Inflammatory macrophage treated with lipopolysaccharide for 1 hour (primary cell): ENCODE results near the gene FGF22.
"Not testable (repeated sequence)": the region's sequence is repeated elsewhere in the genome, so short reads cannot be mapped to it uniquely, and the experiment has no call there.

ENCODE experiments used
- DNase-seq, 2 donors: peaks; one replicate each; pipeline ENCODE4 v3.0.0-alpha.2; 2020 to 2022

Gene FGF22

DNA sequence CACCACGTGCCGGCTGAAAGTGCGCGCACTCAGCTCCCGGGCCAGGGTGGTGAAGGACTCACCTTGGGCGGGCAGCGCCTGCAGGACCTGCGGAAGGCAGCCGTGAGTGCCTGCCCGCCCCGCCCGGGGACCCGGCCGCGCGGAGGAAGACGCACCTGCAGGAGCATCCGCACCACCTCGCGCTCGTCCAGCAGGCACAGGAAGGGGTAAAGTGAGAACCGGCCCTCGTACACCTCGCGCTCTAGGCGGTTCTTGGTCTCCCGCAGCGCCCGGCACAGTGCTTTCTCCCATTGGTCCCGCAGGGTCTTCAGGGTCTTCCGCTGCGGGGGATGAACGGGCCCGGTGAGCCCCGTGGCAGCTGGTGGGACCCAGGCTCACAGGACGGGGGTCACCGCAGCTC, 17.0 kb upstream of the FGF22 start:
- no peak for DNase-seq

DNA sequence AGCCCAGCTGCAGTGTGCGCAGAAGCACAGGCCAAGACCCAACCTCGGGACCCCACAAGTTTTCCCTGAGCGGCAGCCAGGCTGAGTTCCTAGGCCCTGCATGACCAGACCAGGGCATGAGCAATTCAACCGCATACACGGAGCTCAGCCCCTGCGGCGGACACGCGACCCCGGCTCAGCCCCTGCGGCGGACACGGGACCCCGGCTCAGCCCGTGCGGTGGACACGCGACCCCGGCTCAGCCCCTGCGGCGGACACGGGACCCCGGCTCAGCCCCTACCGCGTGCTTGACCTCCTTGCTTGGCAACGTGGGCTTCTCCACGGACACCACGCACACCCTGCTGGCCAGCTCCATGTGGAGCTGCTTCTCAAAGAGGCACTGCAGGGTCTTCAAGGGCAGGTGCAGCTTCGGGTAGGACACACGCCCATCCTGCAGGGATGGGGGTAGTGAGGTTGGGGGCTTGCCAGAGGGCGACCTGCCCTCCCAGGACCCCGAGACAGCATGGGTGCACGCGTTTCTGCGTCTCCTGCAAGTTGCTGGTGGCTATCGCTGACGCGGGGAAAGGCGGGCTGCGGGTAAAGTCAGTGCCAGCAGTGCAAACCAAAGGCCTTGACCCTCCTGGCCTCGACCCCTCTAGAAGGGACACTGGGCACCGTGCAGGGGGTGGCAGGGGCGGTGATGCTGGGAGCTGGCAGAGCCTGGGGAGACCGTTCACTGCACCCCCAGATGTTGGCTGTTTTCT, 16.3 kb upstream of the FGF22 start:
- DNase-seq, result no peak

DNA sequence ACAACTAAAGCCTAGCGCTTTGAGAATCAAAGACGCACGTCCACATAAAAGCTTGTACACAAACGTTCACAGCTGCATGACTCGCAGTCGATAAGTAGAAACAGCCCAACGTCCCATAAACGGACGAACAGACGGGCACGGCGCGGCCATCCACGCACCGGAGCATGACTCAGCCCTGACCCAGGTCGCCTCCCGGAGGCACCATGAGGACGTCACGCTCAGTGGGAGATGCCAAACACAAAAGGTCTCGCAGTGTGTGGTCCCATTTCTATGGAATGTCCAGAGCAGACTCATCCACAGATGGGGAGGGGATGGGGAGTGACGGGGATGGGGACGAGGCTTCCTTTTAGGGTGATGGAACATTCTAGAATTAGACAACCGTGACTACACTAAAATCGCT, 15.7 kb upstream of the FGF22 start:
- DNase-seq, result no peak

DNA sequence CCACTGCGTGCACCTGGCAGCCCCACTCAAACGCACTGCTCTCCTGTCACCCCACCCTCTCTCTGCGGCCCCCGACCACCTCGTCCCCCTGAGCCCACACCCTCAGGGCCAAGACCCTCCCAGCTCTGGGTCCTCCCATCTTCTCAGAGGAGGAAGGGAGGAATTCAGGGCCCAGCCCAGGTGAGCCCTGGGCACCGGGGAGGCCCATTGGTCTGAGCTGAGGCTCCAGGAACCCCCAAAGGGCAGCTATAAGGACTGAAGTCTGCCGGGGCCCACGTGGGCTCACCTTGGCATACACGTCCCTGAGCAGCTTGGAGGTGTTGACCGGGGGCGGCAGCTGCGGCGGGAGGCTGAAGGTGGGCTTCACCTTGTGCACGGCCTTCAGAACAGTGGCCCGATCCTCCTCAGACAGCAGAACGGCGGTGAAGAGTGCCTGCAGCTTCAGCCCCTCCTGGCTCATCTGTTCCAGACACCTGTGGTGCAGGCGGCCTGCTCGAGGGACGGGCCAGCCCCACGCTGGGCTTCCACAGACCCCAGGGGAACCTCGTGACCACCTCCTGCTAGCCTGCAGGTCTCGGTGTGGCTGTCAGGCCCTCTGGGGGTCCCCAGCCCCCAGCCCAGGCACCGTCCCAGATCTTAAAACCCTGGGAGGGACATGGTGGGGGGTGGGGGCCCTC, 15.1 kb upstream of the FGF22 start:
- no peak for DNase-seq

DNA sequence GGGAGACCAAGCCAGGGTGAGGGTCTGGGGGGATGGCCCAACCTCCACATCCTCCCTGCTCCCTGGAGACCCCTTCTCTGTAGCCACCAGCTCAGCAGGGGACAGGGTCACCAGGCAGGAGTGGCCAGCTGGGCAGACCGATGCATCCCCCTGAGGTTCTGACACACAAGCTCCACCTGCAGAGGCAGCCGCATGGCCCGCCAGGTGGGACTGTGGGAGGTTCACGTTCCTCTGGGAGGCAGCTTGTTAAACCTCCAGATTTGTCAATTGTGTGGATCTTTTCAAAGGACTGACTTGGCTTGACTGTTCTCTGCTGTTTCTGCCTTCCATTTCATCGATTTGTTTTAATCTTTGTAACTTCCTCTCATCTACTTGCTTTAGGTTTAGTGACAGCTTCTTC, 14.4 kb upstream of the FGF22 start:
- no peak for DNase-seq

DNA sequence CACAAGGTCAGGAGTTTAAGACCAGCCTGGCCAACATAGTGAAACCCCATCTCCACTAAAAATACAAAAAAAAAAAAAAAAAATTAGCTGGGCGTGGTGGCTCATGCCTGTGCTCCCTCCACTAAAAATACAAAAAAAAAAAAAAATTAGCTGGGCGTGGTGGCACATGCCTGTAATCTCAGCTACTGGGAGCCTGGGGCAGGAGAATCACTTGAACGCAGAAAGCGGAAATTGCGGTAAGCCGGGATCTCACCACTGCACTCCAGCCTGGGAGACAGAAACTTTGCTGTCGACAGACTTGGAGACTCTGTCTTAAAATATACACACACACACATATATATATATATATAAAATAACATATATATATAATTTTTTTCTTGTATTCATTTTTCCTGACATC, 13.1 kb upstream of the FGF22 start:
- not testable (repeated sequence) for DNase-seq

DNA sequence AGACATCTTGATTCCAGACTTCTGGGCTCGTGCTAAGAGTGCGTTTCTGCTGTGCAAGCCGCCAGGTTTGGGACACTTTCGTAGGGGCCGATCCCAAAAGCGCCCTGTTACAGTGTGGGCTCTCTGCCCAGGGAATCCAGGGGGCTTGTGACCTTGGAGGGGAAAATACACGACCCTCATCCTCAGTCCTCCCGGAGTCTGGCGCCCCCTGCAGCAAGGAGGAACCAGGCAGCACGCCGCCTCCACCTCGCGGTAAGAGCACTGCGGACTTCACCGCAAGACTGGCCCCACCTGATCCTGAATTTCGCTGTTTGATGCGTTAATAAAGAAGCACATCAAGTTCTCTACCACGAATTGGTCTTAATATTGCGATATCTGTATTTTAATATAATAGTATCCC, 11.5 kb upstream of the FGF22 start:
- no peak for DNase-seq

DNA sequence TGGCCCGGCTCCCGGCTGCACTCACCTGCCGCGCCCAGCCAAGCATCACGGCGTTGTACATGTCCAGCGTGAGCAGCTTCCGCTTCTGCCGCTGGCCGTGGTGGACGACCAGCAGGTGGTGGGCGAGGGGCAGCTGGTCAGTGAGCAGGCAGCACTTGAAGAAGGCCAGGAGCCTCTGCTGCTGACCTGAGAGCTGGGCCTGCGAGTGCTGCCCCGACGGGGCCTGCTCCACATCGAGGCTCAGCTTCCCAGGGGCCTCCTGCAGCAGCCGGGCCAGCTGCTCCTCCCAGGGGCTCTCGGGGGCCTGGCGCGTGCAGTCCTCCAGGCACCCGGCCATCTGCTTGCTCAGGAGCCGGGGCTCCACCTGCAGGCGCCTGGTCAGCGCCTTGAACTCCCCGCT, 10.2 kb upstream of the FGF22 start:
- DNase-seq, result not testable (repeated sequence)

DNA sequence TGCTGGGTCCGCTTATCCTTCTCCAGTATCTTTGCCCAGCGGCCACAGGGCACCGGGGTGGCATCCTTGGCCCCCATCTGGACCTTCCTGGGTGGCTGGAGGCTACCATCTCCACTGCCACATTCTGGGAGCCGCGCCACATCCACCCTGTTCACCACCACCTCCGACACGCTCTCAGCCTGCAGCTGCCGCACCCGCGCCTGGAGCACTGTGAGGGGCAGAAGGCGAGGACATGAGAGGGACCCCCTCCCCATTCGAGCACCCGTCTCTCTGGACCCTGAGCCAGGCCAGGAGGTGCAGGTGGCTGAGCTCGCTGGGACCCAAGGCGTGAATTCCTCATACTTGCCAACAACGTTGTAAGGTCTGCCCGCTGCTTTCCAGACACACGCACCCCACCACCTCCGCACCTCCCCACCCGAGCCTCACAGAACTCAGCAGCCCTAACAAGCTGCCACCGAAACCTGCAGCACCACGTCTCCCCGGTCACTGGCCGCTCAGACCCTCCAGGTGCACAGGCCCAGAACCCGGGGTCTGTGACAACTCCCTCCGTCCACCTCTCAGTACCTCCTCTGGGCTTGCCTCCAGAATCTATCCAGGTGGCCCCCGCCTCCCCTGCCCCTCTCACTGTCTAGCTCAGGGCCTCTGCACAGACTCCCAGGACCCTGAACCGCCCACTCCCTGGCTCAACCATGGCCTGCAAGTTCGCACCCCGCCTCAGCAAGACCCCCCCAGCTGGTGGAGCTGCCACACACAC, 9.5 kb upstream of the FGF22 start:
- no peak for DNase-seq

DNA sequence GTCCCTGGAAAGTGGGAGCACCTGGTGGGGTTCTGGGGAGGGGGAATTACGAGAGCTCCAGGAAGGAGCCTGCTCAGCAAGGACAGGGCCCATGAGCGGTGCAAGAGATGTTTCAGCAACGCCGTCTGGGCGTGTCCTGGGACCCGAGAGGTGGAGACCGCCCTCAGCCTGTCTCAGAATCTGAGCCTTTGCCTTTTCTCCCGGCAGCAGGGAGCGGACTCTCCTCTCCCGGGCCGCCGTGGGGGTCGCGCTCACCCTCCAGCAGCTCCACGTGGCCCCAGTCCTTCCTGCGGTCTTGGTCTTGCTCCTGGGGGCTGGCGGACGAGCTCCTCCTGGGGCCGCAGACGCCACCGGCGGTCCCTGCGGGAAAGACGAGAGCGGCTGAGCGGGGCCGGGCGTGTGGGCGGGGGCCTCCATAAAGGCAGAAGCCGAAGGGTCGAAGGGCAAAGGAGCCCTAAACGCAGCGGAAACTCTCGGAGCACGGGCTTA, 7.1 kb upstream of the FGF22 start:
- peak; percentile 61 to 71 for DNase-seq

DNA sequence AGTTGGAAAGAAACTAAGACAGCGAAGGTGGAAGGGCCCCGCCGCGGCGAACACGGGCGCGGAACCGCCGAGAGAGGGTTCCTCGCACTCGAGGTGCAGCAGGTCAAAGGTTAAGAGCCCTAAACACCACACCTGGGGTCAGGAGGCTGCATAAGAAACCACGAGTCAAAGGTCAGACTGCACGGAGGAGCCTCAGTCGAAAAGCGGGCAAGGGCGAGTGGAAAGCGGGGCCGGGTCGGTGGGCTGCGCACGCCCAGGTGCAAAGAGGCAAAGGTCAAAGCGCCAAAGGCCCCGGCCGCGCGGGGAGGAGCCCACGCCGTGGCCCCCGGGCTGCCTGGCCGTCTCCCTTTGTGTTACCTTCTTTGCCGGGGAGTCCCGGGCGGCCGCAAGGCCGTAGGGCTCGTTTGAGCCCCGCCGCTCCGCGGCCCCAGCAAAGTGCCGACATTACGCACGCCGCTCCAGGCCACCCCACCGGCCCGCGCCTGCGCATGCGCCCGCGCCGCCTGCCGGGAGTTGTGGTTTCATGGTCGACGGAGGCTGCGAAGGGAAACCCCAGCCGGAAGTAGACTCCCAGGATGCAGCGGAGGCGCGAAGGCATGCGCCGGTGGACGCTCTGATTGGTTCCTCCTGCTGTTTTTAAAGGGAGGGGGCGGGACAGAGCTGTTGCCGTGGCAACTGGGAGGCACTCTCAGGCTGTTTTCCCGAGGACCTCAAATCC, 6.5 kb upstream of the FGF22 start, which contains the start of gene POLRMT:
TSS of gene POLRMT (minus strand) at position 470 of the 718 bp plus-strand sequence. CDS start at position 445, 25 bp downstream.
- DNase-seq, result peak; percentile 98

DNA sequence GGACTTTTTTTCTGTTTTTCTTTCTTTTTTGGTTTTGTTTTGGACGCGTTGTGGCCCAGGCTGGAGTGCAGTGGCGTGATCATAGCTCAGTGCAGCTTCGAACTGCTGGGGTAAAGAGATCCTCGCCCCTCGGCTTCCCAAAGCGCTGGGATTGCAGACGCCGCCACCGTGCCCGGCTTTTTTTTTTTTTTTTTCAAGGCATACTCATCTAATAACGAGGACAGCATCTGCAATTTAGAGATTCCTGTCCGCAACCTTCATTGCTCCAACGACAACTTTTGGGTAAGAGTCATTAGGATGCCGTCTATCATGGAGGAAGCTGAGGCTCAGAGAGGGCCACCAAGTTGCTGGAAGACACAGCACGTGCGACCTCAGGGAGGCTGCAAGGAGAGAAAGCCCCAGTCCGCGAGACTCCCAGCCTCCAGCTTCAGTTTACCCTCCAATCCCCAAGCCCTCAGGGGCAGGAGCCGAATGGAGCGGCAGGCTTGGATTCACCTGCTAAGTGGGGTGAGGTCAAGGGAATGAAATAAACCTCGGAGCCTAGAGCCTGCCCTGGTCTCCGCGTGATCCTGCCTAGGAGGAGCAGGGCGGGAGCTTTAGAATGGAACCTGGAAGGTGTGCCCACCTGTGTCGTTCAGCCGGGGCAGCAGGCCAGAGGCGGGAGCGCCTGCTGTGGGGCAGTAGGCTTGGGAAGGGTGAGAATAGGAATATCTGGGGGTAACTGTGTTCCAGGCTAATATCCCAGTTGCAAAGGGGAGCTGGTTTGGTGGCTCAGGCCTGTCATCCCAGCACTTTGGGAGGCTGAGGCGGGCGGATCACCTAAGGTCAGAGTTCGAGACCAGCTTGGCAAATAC, 5.7 kb upstream of the FGF22 start:
- peak in 1 of 2 donors; percentile 4 for DNase-seq

DNA sequence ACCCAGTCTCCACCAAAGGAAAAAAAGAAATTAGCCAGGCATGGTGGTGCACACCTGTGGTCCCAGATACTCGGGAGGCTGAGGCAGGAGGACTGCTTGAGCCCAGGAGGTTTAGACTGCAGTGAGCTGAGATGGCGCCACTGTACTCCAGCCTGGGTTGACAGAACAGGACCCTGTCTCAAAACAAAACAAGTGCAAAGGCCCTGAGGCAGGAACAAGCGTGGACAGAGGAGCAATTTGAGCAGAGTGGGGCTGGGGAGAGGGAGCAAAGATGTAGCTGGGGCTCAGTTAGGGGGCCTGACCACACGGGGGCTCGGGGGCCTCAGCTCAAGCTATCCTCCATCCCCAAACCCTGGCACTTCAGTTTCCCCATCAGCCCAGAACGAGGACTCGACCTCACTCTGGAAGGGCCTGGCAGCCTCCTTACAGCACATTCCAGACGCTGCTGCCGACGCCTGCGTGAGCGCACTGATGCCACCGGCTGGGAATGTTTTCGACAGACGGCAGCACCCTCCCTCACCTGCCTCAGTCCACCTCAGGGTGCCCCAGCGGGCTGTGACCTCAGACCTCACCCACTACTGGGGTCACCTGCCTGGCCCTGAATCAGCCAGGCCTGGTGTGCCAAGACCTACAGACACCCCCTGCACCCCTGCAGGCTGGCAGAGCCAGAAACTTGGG, 4.6 kb upstream of the FGF22 start:
- no peak for DNase-seq

DNA sequence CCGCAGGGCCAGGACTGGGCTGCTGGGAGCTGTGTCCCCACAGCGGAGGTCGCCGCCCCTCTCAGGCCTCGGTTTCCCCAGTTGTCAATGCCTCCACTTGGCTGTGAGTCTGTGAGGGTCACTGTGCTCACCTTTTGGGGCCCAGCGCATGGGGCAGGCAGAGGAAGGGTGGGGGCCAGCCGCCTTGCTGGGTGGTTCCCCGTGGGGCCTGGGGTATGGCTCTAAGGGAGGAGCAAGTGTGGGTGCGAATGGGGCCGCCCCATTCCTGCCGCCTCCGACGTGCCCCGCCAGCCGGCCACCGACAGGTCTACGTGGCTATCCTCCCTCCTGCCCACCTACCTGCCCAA, 800 bp upstream of the FGF22 start:
- DNase-seq, result no peak

DNA sequence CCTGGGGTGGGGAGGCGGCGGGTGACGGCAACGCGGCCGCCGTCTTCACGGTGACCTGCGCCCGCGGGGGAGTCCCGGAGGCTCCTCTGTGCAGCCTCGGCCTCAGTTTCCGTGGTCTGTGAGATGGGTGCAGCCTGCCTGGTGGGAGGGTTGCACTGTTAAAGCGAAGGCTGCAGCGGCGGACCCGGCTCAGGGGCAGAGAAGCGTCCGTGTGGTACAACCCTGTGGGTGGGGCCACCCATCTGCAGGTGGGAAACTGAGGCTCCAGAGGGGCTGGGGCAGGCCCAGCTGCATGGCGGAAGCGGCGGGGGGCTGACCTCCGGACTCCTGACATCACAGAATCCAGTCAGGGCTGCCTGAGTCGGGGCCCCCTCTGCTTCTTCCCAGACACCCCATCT, 481 bp downstream of the FGF22 start:
- no peak for DNase-seq

DNA sequence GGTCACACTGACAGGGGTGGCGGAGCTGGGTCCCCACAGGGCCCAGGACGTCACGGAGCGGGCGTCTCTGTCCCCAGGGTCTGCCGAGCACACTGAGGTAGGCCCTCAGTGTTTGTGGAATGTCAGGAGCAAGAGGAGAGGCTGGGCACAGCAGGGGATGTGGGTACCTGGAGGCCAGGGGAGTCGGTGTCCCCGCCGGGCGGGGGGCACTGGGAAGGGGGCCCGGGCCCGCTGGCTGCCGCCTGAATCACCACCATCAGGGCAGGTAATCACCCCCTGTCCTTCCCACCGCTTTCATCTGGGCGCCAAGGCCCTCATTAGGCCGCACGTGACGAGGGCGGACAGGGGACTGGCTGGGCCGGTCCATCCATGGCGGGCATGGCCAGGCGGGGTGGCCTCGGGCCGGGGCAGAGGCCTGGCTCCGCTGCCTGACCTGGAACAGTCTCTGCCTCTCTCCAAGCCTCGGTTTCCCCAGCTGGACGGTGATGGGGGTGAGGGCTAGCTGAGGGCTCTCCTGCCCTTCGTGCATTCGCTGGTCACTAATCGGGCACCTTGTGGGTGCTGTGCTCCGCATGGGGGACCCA, 1.0 kb downstream of the FGF22 start:
- DNase-seq, result no peak

DNA sequence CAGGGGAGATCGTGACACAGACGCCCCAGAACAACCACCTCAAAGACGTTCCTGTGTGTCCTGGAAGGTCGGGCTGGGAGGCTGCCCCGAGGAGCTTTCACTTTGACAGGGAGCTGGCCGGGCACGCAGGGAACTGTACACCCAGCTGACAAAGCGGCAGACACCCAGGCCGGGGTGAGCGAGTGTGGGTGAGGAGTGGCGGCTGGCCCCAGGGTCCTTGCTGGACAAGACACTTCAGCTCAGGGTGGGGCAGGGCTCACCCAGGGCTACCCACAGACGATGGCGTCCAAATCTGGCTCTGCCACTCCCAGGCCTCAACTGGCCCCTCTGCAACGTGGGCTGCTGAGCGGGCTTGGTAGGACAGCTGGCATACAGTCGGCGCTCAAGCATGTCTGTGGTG, 2.0 kb downstream of the FGF22 start:
- no peak for DNase-seq

DNA sequence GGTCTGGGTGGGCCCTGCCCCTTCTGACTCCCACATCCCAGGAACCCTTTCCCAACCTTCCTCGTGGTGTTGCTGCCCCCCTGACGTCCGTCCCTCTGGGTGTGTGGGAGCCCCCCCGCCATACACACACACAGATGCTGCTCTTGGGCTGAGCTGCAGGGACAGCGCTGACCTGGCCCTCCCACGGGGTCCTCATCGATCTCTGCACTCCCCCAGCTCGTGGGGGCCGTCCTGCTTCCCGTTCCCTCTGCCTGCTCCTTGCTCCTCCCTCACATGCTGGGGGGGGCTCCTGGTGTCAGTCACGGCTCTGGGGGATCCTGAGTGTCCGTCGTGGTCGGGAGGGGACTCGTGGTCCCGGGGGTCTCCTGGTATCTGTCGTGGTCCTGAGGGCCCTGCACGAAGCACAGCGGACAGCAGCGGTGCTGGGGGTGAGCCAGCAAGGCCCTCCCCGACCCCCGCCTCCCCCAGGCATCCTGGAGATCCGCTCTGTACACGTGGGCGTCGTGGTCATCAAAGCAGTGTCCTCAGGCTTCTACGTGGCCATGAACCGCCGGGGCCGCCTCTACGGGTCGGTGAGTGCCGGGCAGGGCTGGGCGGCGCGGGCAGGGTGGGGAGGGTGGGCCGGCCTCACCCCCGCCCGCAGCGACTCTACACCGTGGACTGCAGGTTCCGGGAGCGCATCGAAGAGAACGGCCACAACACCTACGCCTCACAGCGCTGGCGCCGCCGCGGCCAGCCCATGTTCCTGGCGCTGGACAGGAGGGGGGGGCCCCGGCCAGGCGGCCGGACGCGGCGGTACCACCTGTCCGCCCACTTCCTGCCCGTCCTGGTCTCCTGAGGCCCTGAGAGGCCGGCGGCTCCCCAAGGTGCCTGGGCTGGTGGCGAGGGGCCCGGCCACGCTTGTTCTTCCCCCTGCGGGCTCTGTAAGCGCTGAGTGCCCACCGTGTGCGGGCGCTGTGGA, 3.4 kb downstream of the FGF22 start:
- DNase-seq, result no peak

DNA sequence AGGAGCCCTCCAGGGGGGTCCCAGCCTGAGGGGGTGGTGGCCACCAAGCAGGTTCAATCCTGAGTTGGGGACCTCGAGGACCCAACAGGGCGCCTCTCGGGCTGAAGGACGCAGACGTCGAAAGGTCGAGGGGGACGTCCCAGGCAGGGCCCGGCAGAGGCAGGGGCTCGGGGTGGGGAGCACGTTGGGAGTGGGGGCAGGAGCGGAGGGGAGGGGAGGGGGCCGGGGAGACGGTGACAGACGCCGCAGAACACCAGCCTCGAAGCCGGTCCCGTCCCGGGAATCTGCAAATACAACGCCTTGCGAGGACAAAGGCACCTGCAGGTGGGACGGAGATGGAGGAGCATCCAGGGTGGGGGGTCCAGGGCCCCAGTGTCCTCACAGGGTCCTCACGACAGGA, 4.1 kb downstream of the FGF22 start:
- DNase-seq, result no peak

DNA sequence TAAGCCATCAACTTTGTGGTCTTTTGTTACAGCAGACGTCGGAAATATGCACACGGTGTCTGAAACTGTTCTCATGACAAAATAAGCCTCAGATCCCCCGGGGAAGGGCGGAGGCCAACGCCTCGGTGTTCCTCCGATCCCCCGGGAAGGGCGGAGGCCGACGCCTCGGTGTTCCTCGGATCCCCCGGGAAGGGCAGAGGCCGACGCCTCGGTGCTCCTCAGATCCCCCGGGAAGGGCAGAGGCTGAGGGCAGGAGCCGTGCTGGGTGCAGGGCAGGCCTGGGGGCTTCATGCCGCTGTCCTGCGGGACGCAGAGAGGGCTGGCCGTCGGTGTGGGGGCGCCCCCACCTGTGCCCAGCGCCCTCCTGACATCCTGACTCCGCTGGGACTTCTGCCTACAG, 4.7 kb downstream of the FGF22 start:
- no peak for DNase-seq
